GM19463 (cell line): ENCODE data around the gene SLF2.

Experiments
- ATAC-seq: cut with Tn5 transposase; IDR thresholded peaks from one replicate; pipeline ENCODE4 v1.9.1; 2021; ENCODE audit warnings: mild to moderate bottlenecking, moderate library complexity; ENCODE audit not compliant: unreplicated experiment

Gene SLF2

GRCh38 chr10:100912605-100913469, at the start of gene SLF2:
SLF2 (plus strand) TSS chr10:100912963; CDS start chr10:100913111, 148 bp downstream.
- peak; percentile 93 for ATAC-seq

GRCh38 chr10:100863433-100863832, 49.3 kb upstream of the SLF2 start:
- no peak for ATAC-seq

GRCh38 chr10:100864036-100864885, 48.5 kb upstream of the SLF2 start:
- no peak for ATAC-seq

GRCh38 chr10:100864978-100865377, 47.8 kb upstream of the SLF2 start:
- no peak for ATAC-seq

- ATAC-seq, result no peak
Observed at GRCh38 chr10:100866010-100866409, 46.8 kb upstream of the SLF2 start.

GRCh38 chr10:100866575-100867098, 46.1 kb upstream of the SLF2 start:
- ATAC-seq, result no peak

- no peak for ATAC-seq
Observed at GRCh38 chr10:100867261-100867963, 45.4 kb upstream of the SLF2 start.

GRCh38 chr10:100868382-100868781, 44.4 kb upstream of the SLF2 start:
- ATAC-seq, result no peak

GRCh38 chr10:100869399-100869798, 43.4 kb upstream of the SLF2 start:
- ATAC-seq, result no peak

- ATAC-seq, result no peak
Observed at GRCh38 chr10:100872034-100872791, 40.5 kb upstream of the SLF2 start.

GRCh38 chr10:100873146-100873826, 39.5 kb upstream of the SLF2 start:
- ATAC-seq, result no peak

- ATAC-seq, result no peak
Observed at GRCh38 chr10:100873827-100874326, 38.9 kb upstream of the SLF2 start.

GRCh38 chr10:100874702-100875483, 37.9 kb upstream of the SLF2 start:
- no peak for ATAC-seq

- ATAC-seq, result no peak
Observed at GRCh38 chr10:100875484-100876166, 37.1 kb upstream of the SLF2 start.

- no peak for ATAC-seq
Observed at GRCh38 chr10:100876585-100877460, 35.9 kb upstream of the SLF2 start.

- no peak for ATAC-seq
Observed at GRCh38 chr10:100877461-100877850, 35.3 kb upstream of the SLF2 start.

GRCh38 chr10:100878291-100878910, 34.4 kb upstream of the SLF2 start:
- no peak for ATAC-seq
